Liver (tissue), 3 donors: ENCODE results near the gene SLC34A3.

ENCODE experiments used
- EGR1 ChIP-seq, 2 donors: IDR thresholded peaks; 2 replicates each; pipeline ENCODE4 v1.6.1; 2016 to 2018; ENCODE audit warnings: antibody characterized with exemption in 2 of 2, low read depth in 2 of 2
- FOXA2 ChIP-seq: IDR thresholded peaks from 2 replicates; pipeline ENCODE4 v1.6.1; 2016; ENCODE audit warnings: antibody characterized with exemption
- RAD21 ChIP-seq, 2 donors: IDR thresholded peaks; 2 replicates each; pipeline ENCODE4 v1.6.1; 2016; ENCODE audit warnings: antibody characterized with exemption in 2 of 2, mild to moderate bottlenecking in 2 of 2
- YY1 ChIP-seq: IDR thresholded peaks from 2 replicates; pipeline ENCODE4 v1.6.1; 2016; ENCODE audit warnings: antibody characterized with exemption, mild to moderate bottlenecking
- TF ChIP-seq, protein P1 (sequence below): fragments of 150-350 bp; IDR thresholded peaks from 2 replicates; pipeline ENCODE4 v1.5.1; 2017; ENCODE audit warnings: improper control_type of control experiment, low read depth, low read length; ENCODE audit not compliant: missing input control
- TF ChIP-seq, protein P2 (sequence below): IDR thresholded peaks from 2 replicates; pipeline ENCODE4 v1.6.1; 2016; ENCODE audit warnings: antibody characterized with exemption
- TF ChIP-seq, protein P3 (sequence below): IDR thresholded peaks from 2 replicates; pipeline ENCODE4 v1.6.1; 2016; ENCODE audit warnings: antibody characterized with exemption, mild to moderate bottlenecking
- TF ChIP-seq, protein P4 (sequence below): IDR thresholded peaks from 2 replicates; pipeline ENCODE4 v1.6.1; 2016; ENCODE audit warnings: antibody characterized with exemption
- donor health status: healthy.
- donor health status: healthy.

DNA sequence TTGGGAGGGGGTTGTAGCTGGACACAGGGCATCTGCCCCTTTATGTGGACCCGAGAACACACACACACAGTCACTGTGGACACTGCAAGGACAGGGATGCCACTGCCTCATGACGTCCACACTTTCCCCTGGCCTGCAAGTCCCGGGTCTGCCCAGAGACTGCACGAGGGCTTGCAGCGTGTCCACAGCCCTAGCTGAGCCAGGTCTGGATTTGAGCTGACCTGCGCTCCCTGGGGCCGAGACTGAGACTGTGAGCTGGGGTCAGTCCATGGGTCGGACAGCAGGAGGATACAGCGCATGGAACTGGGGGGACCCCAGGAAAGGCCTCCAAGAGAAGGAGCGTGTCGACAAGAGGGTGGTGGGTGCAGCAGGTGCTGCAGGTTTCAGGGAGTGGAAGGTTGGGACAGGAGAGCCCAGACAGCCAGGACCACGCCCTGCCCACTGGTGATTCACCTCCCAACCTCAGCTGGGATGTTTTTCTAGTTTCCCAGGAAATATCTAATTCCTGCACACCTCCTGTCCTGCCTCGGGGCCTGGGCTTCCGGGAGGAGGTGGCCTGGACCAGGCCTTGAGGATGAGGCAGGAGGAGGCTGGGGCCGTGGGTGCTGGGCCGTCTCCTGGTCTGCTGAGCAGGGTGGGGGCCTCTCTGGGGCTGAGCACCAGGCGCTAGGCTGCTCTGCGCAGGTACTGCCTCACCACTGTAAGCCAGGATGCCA, 4.2 kb upstream of the SLC34A3 start:
- TF ChIP-seq, protein P1, sequence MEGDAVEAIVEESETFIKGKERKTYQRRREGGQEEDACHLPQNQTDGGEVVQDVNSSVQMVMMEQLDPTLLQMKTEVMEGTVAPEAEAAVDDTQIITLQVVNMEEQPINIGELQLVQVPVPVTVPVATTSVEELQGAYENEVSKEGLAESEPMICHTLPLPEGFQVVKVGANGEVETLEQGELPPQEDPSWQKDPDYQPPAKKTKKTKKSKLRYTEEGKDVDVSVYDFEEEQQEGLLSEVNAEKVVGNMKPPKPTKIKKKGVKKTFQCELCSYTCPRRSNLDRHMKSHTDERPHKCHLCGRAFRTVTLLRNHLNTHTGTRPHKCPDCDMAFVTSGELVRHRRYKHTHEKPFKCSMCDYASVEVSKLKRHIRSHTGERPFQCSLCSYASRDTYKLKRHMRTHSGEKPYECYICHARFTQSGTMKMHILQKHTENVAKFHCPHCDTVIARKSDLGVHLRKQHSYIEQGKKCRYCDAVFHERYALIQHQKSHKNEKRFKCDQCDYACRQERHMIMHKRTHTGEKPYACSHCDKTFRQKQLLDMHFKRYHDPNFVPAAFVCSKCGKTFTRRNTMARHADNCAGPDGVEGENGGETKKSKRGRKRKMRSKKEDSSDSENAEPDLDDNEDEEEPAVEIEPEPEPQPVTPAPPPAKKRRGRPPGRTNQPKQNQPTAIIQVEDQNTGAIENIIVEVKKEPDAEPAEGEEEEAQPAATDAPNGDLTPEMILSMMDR: no peak
- TF ChIP-seq, protein P2, sequence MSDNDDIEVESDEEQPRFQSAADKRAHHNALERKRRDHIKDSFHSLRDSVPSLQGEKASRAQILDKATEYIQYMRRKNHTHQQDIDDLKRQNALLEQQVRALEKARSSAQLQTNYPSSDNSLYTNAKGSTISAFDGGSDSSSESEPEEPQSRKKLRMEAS: no peak
- TF ChIP-seq, protein P3, sequence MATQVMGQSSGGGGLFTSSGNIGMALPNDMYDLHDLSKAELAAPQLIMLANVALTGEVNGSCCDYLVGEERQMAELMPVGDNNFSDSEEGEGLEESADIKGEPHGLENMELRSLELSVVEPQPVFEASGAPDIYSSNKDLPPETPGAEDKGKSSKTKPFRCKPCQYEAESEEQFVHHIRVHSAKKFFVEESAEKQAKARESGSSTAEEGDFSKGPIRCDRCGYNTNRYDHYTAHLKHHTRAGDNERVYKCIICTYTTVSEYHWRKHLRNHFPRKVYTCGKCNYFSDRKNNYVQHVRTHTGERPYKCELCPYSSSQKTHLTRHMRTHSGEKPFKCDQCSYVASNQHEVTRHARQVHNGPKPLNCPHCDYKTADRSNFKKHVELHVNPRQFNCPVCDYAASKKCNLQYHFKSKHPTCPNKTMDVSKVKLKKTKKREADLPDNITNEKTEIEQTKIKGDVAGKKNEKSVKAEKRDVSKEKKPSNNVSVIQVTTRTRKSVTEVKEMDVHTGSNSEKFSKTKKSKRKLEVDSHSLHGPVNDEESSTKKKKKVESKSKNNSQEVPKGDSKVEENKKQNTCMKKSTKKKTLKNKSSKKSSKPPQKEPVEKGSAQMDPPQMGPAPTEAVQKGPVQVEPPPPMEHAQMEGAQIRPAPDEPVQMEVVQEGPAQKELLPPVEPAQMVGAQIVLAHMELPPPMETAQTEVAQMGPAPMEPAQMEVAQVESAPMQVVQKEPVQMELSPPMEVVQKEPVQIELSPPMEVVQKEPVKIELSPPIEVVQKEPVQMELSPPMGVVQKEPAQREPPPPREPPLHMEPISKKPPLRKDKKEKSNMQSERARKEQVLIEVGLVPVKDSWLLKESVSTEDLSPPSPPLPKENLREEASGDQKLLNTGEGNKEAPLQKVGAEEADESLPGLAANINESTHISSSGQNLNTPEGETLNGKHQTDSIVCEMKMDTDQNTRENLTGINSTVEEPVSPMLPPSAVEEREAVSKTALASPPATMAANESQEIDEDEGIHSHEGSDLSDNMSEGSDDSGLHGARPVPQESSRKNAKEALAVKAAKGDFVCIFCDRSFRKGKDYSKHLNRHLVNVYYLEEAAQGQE: no peak
- TF ChIP-seq, protein P4, sequence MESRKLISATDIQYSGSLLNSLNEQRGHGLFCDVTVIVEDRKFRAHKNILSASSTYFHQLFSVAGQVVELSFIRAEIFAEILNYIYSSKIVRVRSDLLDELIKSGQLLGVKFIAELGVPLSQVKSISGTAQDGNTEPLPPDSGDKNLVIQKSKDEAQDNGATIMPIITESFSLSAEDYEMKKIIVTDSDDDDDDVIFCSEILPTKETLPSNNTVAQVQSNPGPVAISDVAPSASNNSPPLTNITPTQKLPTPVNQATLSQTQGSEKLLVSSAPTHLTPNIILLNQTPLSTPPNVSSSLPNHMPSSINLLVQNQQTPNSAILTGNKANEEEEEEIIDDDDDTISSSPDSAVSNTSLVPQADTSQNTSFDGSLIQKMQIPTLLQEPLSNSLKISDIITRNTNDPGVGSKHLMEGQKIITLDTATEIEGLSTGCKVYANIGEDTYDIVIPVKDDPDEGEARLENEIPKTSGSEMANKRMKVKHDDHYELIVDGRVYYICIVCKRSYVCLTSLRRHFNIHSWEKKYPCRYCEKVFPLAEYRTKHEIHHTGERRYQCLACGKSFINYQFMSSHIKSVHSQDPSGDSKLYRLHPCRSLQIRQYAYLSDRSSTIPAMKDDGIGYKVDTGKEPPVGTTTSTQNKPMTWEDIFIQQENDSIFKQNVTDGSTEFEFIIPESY: no peak
- no peak for TF ChIP-seq RAD21 (IDR thresholded peaks at IDR 0.05)
- TF ChIP-seq FOXA2: no peak
- TF ChIP-seq EGR1 (IDR thresholded peaks at IDR 0.05; ENCODE audit: low read depth in 2 of 2): no peak
- TF ChIP-seq YY1: no peak
